HepG2 (cell line): Measurements from ENCODE around the gene PLCD4. TPM values are rescaled to one million over a fixed set of nuclear protein-coding genes. Genes with fewer than 3 reads are reported as not detected.

Source experiments
- KLF9 ChIP-seq: IDR thresholded peaks from 2 replicates; pipeline ENCODE4 v1.6.1; 2016; ENCODE audit warnings: low read depth
- NCOR1 ChIP-seq: fragments of 200-600 bp; sonication (generic); IDR thresholded peaks from 2 replicates; pipeline ENCODE4 v1.7.0; 2017; ENCODE audit warnings: antibody characterized with exemption, low read length, borderline replicate concordance
- ZNF292 ChIP-seq: sonication (generic); formaldehyde crosslinking; IDR thresholded peaks from 2 replicates; pipeline ENCODE4 v1.8.1; 2022; ENCODE audit warnings: mild to moderate bottlenecking, low read depth, missing genetic modification reagents, borderline replicate concordance
- ZNF34 ChIP-seq: sonication (generic); formaldehyde crosslinking; IDR thresholded peaks from 2 replicates; pipeline ENCODE4 v1.4.0; 2020; ENCODE audit warnings: mild to moderate bottlenecking, missing genetic modification reagents, borderline replicate concordance
- ZNF431 ChIP-seq: sonication (generic); formaldehyde crosslinking; IDR thresholded peaks from 2 replicates; pipeline ENCODE4 v1.9.0; 2022; ENCODE audit warnings: missing genetic modification reagents, low read depth, mild to moderate bottlenecking, borderline replicate concordance
- ZNF710 ChIP-seq: sonication (generic); formaldehyde crosslinking; IDR thresholded peaks from 2 replicates; pipeline ENCODE4 v1.5.0; 2020; ENCODE audit warnings: mild to moderate bottlenecking, missing genetic modification reagents, borderline replicate concordance
- ZNF720 ChIP-seq: sonication (generic); formaldehyde crosslinking; IDR thresholded peaks from 2 replicates; pipeline ENCODE4 v1.4.0; 2020; ENCODE audit warnings: missing genetic modification reagents
- ZSCAN12 ChIP-seq: sonication (generic); formaldehyde crosslinking; IDR thresholded peaks from 2 replicates; pipeline ENCODE4 v1.9.0; 2021; ENCODE audit warnings: mild to moderate bottlenecking, missing genetic modification reagents
- polyA plus RNA-seq, 8 experiments: library from polyadenylated mRNA; depleted of rRNA in 3 of 8; stranded (reverse) in 7 of 8; unstranded in 1 of 8; fragments of >200 nt; fragmentation: Illumina TruSeq in 4 of 8; extraction: Trizol in 4 of 8; gene quantifications; 2 replicates each; pipeline versions ENCODE4 v1.2.1 to v1.2.3, GENCODE V29; 2011 to 2016; ENCODE audit warnings: low read depth in 4 of 8, missing spikeins in 1 of 8, mixed read lengths in 1 of 8; ENCODE audit not compliant: insufficient read depth in 1 of 8
- total RNA-seq, 5 experiments: library from RNA; depleted of rRNA; stranded (reverse); fragments of >200 nt; fragmentation: Illumina TruSeq; extraction: Trizol; gene quantifications; 2 replicates each; pipeline ENCODE4 v1.2.3, GENCODE V29; 2016; ENCODE audit warnings: low read depth in 1 of 5
- TF ChIP-seq, protein P1 (sequence below): sonication (generic); formaldehyde crosslinking; IDR thresholded peaks from 2 replicates; pipeline ENCODE4 v1.4.0; 2020; ENCODE audit warnings: missing genetic modification reagents, borderline replicate concordance
- TF ChIP-seq, protein P2 (sequence below), 2 experiments: sonication (generic) in 1 of 2; formaldehyde crosslinking in 1 of 2; IDR thresholded peaks; 2 replicates each; pipeline versions ENCODE4 v1.4.0 to v1.6.1; 2016 to 2020; ENCODE audit warnings: borderline replicate concordance in 1 of 2, low read depth in 1 of 2, mild to moderate bottlenecking in 1 of 2, missing genetic modification reagents in 1 of 2
- TF ChIP-seq, protein P3 (sequence below): sonication (generic); formaldehyde crosslinking; IDR thresholded peaks from 2 replicates; pipeline ENCODE4 v1.8.1; 2023; ENCODE audit warnings: missing genetic modification reagents, inconsistent platforms, borderline replicate concordance
- TF ChIP-seq, protein P4 (sequence below): sonication (generic); formaldehyde crosslinking; IDR thresholded peaks from 2 replicates; pipeline ENCODE4 v1.5.0; 2020; ENCODE audit warnings: mild to moderate bottlenecking, missing genetic modification reagents

Gene PLCD4
- total and polyA plus RNA-seq, 2 of the 13 experiments (the other 11 are each of a cell fraction or from before 2014, with no cell fraction given) = 0.26 TPM; not detected in 1

GRCh38 chr2:218568190-218569037, 39.3 kb upstream of the PLCD4 start, which contains the start of the genes CNOT9 and USP37 (continued):
- TF ChIP-seq, protein P1, sequence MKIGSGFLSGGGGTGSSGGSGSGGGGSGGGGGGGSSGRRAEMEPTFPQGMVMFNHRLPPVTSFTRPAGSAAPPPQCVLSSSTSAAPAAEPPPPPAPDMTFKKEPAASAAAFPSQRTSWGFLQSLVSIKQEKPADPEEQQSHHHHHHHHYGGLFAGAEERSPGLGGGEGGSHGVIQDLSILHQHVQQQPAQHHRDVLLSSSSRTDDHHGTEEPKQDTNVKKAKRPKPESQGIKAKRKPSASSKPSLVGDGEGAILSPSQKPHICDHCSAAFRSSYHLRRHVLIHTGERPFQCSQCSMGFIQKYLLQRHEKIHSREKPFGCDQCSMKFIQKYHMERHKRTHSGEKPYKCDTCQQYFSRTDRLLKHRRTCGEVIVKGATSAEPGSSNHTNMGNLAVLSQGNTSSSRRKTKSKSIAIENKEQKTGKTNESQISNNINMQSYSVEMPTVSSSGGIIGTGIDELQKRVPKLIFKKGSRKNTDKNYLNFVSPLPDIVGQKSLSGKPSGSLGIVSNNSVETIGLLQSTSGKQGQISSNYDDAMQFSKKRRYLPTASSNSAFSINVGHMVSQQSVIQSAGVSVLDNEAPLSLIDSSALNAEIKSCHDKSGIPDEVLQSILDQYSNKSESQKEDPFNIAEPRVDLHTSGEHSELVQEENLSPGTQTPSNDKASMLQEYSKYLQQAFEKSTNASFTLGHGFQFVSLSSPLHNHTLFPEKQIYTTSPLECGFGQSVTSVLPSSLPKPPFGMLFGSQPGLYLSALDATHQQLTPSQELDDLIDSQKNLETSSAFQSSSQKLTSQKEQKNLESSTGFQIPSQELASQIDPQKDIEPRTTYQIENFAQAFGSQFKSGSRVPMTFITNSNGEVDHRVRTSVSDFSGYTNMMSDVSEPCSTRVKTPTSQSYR (CRISPR knock-in tag) = 0 out of 2 replicates have a peak, but pooled peaks have one; percentile 57
- TF ChIP-seq, protein P2, sequence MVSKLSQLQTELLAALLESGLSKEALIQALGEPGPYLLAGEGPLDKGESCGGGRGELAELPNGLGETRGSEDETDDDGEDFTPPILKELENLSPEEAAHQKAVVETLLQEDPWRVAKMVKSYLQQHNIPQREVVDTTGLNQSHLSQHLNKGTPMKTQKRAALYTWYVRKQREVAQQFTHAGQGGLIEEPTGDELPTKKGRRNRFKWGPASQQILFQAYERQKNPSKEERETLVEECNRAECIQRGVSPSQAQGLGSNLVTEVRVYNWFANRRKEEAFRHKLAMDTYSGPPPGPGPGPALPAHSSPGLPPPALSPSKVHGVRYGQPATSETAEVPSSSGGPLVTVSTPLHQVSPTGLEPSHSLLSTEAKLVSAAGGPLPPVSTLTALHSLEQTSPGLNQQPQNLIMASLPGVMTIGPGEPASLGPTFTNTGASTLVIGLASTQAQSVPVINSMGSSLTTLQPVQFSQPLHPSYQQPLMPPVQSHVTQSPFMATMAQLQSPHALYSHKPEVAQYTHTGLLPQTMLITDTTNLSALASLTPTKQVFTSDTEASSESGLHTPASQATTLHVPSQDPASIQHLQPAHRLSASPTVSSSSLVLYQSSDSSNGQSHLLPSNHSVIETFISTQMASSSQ (IDR thresholded peaks at IDR 0.05; ENCODE audit: low read depth) = peak; percentile 60; the same call in 1 of the 2 replicates
- TF ChIP-seq, protein P2 (CRISPR knock-in tag; IDR thresholded peaks at IDR 0.05; ENCODE audit: borderline replicate concordance) = peak; percentile 64; the same call in 1 of the 2 replicates
- TF ChIP-seq ZSCAN12 = peak; percentile 90; the same call in 1 of the 2 replicates
- TF ChIP-seq ZNF292 (CRISPR knock-in tag) = peak; percentile 66; the same call in 1 of the 2 replicates
- TF ChIP-seq NCOR1 = peak; percentile 92
- peak; percentile 76; the same call in 1 of the 2 replicates for TF ChIP-seq ZNF431 (CRISPR knock-in tag)
- TF ChIP-seq ZNF710 (CRISPR knock-in tag) = peak; percentile 91; the same call in 1 of the 2 replicates
- TF ChIP-seq, protein P3, sequence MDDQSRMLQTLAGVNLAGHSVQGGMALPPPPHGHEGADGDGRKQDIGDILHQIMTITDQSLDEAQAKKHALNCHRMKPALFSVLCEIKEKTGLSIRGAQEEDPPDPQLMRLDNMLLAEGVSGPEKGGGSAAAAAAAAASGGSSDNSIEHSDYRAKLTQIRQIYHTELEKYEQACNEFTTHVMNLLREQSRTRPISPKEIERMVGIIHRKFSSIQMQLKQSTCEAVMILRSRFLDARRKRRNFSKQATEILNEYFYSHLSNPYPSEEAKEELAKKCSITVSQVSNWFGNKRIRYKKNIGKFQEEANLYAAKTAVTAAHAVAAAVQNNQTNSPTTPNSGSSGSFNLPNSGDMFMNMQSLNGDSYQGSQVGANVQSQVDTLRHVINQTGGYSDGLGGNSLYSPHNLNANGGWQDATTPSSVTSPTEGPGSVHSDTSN = peak; percentile 73; the same call in 1 of the 2 replicates
- TF ChIP-seq ZNF720 (CRISPR knock-in tag) = peak; percentile 27; the same call in 1 of the 2 replicates
- TF ChIP-seq, protein P4, sequence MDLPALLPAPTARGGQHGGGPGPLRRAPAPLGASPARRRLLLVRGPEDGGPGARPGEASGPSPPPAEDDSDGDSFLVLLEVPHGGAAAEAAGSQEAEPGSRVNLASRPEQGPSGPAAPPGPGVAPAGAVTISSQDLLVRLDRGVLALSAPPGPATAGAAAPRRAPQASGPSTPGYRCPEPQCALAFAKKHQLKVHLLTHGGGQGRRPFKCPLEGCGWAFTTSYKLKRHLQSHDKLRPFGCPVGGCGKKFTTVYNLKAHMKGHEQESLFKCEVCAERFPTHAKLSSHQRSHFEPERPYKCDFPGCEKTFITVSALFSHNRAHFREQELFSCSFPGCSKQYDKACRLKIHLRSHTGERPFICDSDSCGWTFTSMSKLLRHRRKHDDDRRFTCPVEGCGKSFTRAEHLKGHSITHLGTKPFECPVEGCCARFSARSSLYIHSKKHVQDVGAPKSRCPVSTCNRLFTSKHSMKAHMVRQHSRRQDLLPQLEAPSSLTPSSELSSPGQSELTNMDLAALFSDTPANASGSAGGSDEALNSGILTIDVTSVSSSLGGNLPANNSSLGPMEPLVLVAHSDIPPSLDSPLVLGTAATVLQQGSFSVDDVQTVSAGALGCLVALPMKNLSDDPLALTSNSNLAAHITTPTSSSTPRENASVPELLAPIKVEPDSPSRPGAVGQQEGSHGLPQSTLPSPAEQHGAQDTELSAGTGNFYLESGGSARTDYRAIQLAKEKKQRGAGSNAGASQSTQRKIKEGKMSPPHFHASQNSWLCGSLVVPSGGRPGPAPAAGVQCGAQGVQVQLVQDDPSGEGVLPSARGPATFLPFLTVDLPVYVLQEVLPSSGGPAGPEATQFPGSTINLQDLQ (CRISPR knock-in tag) = peak; percentile 97; the same call in 1 of the 2 replicates
- TF ChIP-seq ZNF34 = peak; percentile 88; the same call in 1 of the 2 replicates
- peak; percentile 95; the same call in 1 of the 2 replicates for TF ChIP-seq KLF9
